ENCODE results near the gene NEO1.

The NEO1 gene

GRCh38 chr15:73168487-73168886, 116.2 kb downstream of the NEO1 start:
- Histone ChIP-seq H3K27me3 (ENCODE audit: control insufficient read depth in 3 of 3, insufficient read depth in 3 of 3, low read depth in 1 of 3, low read length in 3 of 3) (no peaks in the 10 kb centered on the region), H3K79me1 (ENCODE audit: low read depth, low read length) (peaks cover 2% of the 10 kb centered on the region), H3K4me3 (ENCODE audit: low read length in 2 of 2) (no peak overlapping the region), H2AFZ (ENCODE audit: low read length) (no peak overlapping the region), H3K18ac (ENCODE audit: low read length) (no peak overlapping the region), H4K91ac (ENCODE audit: low read depth, low read length, poor library complexity) (no peak overlapping the region), H2BK15ac (ENCODE audit: low read length) (no peak overlapping the region), H3K4ac (ENCODE audit: low read length) (no peak overlapping the region), H3K14ac (ENCODE audit: low read length) (no peak overlapping the region), H2BK5ac (ENCODE audit: low read length) (no peak overlapping the region), H2AK5ac (ENCODE audit: low read depth, low read length) (no peak overlapping the region), H2BK120ac (ENCODE audit: low read depth, low read length) (no peak overlapping the region), H2BK12ac (ENCODE audit: low read length) (no peak overlapping the region), H3K27ac (replicated peaks; ENCODE audit: low read length) (no peak overlapping the region), H3K4me2 (ENCODE audit: insufficient read depth, low read length, poor library complexity, severe bottlenecking) (no peak overlapping the region), H3K9me3 (replicated peaks in 1 of 2; ENCODE audit: control insufficient read depth in 2 of 2, insufficient read depth in 1 of 2, low read depth in 1 of 2, low read length in 2 of 2) (peaks cover 10 to 17% of the 10 kb centered on the region in 2 donors), H3K4me1 (ENCODE audit: control insufficient read depth in 2 of 2, insufficient read depth in 1 of 2, low read depth in 1 of 2, low read length in 2 of 2) (no peaks in the 10 kb centered on the region), H3K36me3 (replicated peaks in 1 of 2; ENCODE audit: control insufficient read depth in 2 of 2, insufficient read depth in 2 of 2, low read length in 2 of 2) (peaks cover 6 to 33% of the 10 kb centered on the region in 2 donors), H3K23ac (ENCODE audit: low read depth, low read length, poor library complexity) (no peak overlapping the region), H3K9ac (ENCODE audit: low read depth, low read length, poor library complexity) (no peak overlapping the region), H4K8ac (ENCODE audit: low read depth, low read length) (no peak overlapping the region)
- no peak for DNase-seq (ENCODE audit: low spot score)
- WGBS, 2 donors (ENCODE audit: extremely low coverage in 2 of 2, insufficient read length in 2 of 2, insufficient replicate concordance in 1 of 2), result no CpG with 5 or more reads among the region's 3 CpGs

GRCh38 chr15:73171711-73172110, 119.4 kb downstream of the NEO1 start:
- peaks cover 4 to 7% of the 10 kb centered on the region in 2 donors for H3K4me1 ChIP-seq (ENCODE audit: control insufficient read depth in 2 of 2, insufficient read depth in 1 of 2, low read depth in 1 of 2, low read length in 2 of 2)
- no peak overlapping the region for H3K4me2 ChIP-seq (ENCODE audit: insufficient read depth, low read length, poor library complexity, severe bottlenecking)
- H3K4ac ChIP-seq (ENCODE audit: low read length), result no peak overlapping the region
- no peak overlapping the region for H2AFZ ChIP-seq (ENCODE audit: low read length)
- peaks cover 2 to 15% of the 10 kb centered on the region in 2 donors for H3K36me3 ChIP-seq (replicated peaks in 1 of 2; ENCODE audit: control insufficient read depth in 2 of 2, insufficient read depth in 2 of 2, low read length in 2 of 2)
- no peak overlapping the region for H2AK5ac ChIP-seq (ENCODE audit: low read depth, low read length)
- no peak overlapping the region for H4K91ac ChIP-seq (ENCODE audit: low read depth, low read length, poor library complexity)
- no peak overlapping the region for H3K14ac ChIP-seq (ENCODE audit: low read length)
- no peak overlapping the region for H2BK12ac ChIP-seq (ENCODE audit: low read length)
- no peak overlapping the region for H4K8ac ChIP-seq (ENCODE audit: low read depth, low read length)
- H3K4me3 ChIP-seq (ENCODE audit: low read length in 2 of 2), result no peak overlapping the region
- no peaks in the 10 kb centered on the region for H3K27me3 ChIP-seq (ENCODE audit: control insufficient read depth in 3 of 3, insufficient read depth in 3 of 3, low read depth in 1 of 3, low read length in 3 of 3)
- no peak overlapping the region for H3K23ac ChIP-seq (ENCODE audit: low read depth, low read length, poor library complexity)
- WGBS, 2 donors (ENCODE audit: extremely low coverage in 2 of 2, insufficient read length in 2 of 2, insufficient replicate concordance in 1 of 2), result no CpG with 5 or more reads among the region's 9 CpGs
- H3K9ac ChIP-seq (ENCODE audit: low read depth, low read length, poor library complexity), result no peak overlapping the region
- no peak overlapping the region for H2BK5ac ChIP-seq (ENCODE audit: low read length)
- no peak overlapping the region for H2BK120ac ChIP-seq (ENCODE audit: low read depth, low read length)
- no peaks in the 10 kb centered on the region for H3K79me1 ChIP-seq (ENCODE audit: low read depth, low read length)
- no peak overlapping the region for H3K27ac ChIP-seq (replicated peaks; ENCODE audit: low read length)
- DNase-seq (ENCODE audit: low spot score), result no peak
- H2BK15ac ChIP-seq (ENCODE audit: low read length), result no peak overlapping the region
- no peak overlapping the region for H3K18ac ChIP-seq (ENCODE audit: low read length)
- peaks cover under 1 to 1% of the 10 kb centered on the region in 2 donors for H3K9me3 ChIP-seq (replicated peaks in 1 of 2; ENCODE audit: control insufficient read depth in 2 of 2, insufficient read depth in 1 of 2, low read depth in 1 of 2, low read length in 2 of 2)

- Histone ChIP-seq H3K4me1 (ENCODE audit: control insufficient read depth in 2 of 2, insufficient read depth in 1 of 2, low read depth in 1 of 2, low read length in 2 of 2) (peaks cover 4 to 7% of the 10 kb centered on the region in 2 donors), H3K4me3 (ENCODE audit: low read length in 2 of 2) (no peak overlapping the region), H3K79me1 (ENCODE audit: low read depth, low read length) (no peaks in the 10 kb centered on the region), H3K4ac (ENCODE audit: low read length) (no peak overlapping the region), H4K8ac (ENCODE audit: low read depth, low read length) (no peak overlapping the region), H2BK120ac (ENCODE audit: low read depth, low read length) (no peak overlapping the region), H3K9ac (ENCODE audit: low read depth, low read length, poor library complexity) (no peak overlapping the region), H3K4me2 (ENCODE audit: insufficient read depth, low read length, poor library complexity, severe bottlenecking) (no peak overlapping the region), H4K91ac (ENCODE audit: low read depth, low read length, poor library complexity) (no peak overlapping the region), H3K9me3 (replicated peaks in 1 of 2; ENCODE audit: control insufficient read depth in 2 of 2, insufficient read depth in 1 of 2, low read depth in 1 of 2, low read length in 2 of 2) (peaks cover 0 to 2% of the 10 kb centered on the region in 2 donors), H3K27me3 (ENCODE audit: control insufficient read depth in 3 of 3, insufficient read depth in 3 of 3, low read depth in 1 of 3, low read length in 3 of 3) (no peaks in the 10 kb centered on the region), H2AFZ (ENCODE audit: low read length) (no peak overlapping the region), H2BK12ac (ENCODE audit: low read length) (no peak overlapping the region), H3K36me3 (replicated peaks in 1 of 2; ENCODE audit: control insufficient read depth in 2 of 2, insufficient read depth in 2 of 2, low read length in 2 of 2) (peaks cover 4 to 19% of the 10 kb centered on the region in 2 donors), H2BK5ac (ENCODE audit: low read length) (no peak overlapping the region), H2AK5ac (ENCODE audit: low read depth, low read length) (no peak overlapping the region), H3K14ac (ENCODE audit: low read length) (no peak overlapping the region), H3K27ac (replicated peaks; ENCODE audit: low read length) (no peak overlapping the region), H2BK15ac (ENCODE audit: low read length) (no peak overlapping the region), H3K18ac (ENCODE audit: low read length) (no peak overlapping the region), H3K23ac (ENCODE audit: low read depth, low read length, poor library complexity) (no peak overlapping the region)
- no peak for DNase-seq (ENCODE audit: low spot score)
These were observed 120.2 kb downstream of the NEO1 start for GRCh38 chr15:73172508-73172907.

- Histone ChIP-seq H3K4ac (ENCODE audit: low read length) (no peak overlapping the region), H3K18ac (ENCODE audit: low read length) (no peak overlapping the region), H4K91ac (ENCODE audit: low read depth, low read length, poor library complexity) (no peak overlapping the region), H3K14ac (ENCODE audit: low read length) (no peak overlapping the region), H3K27ac (replicated peaks; ENCODE audit: low read length) (no peak overlapping the region), H2BK12ac (ENCODE audit: low read length) (no peak overlapping the region), H3K4me2 (ENCODE audit: insufficient read depth, low read length, poor library complexity, severe bottlenecking) (no peak overlapping the region), H3K4me1 (ENCODE audit: control insufficient read depth in 2 of 2, insufficient read depth in 1 of 2, low read depth in 1 of 2, low read length in 2 of 2) (peaks cover 4 to 7% of the 10 kb centered on the region in 2 donors), H4K8ac (ENCODE audit: low read depth, low read length) (no peak overlapping the region), H3K9ac (ENCODE audit: low read depth, low read length, poor library complexity) (no peak overlapping the region), H2AFZ (ENCODE audit: low read length) (no peak overlapping the region), H2BK5ac (ENCODE audit: low read length) (no peak overlapping the region), H3K9me3 (replicated peaks in 1 of 2; ENCODE audit: control insufficient read depth in 2 of 2, insufficient read depth in 1 of 2, low read depth in 1 of 2, low read length in 2 of 2) (peaks cover 0 to 2% of the 10 kb centered on the region in 2 donors), H3K36me3 (replicated peaks in 1 of 2; ENCODE audit: control insufficient read depth in 2 of 2, insufficient read depth in 2 of 2, low read length in 2 of 2) (peaks cover 8 to 30% of the 10 kb centered on the region in 2 donors), H3K27me3 (ENCODE audit: control insufficient read depth in 3 of 3, insufficient read depth in 3 of 3, low read depth in 1 of 3, low read length in 3 of 3) (no peaks in the 10 kb centered on the region), H3K23ac (ENCODE audit: low read depth, low read length, poor library complexity) (no peak overlapping the region), H3K4me3 (ENCODE audit: low read length in 2 of 2) (no peak overlapping the region), H2BK15ac (ENCODE audit: low read length) (no peak overlapping the region), H2BK120ac (ENCODE audit: low read depth, low read length) (no peak overlapping the region), H2AK5ac (ENCODE audit: low read depth, low read length) (no peak overlapping the region), H3K79me1 (ENCODE audit: low read depth, low read length) (no peaks in the 10 kb centered on the region)
- no CpG with 5 or more reads among the region's 1 CpG for WGBS, 2 donors (ENCODE audit: extremely low coverage in 2 of 2, insufficient read length in 2 of 2, insufficient replicate concordance in 1 of 2)
- no peak for DNase-seq (ENCODE audit: low spot score)
These were observed 121.9 kb downstream of the NEO1 start for GRCh38 chr15:73174171-73174570.
